Embryonic facial prominence (tissue), 1 donor: Measurements from ENCODE around the gene SPATA13.

Experiments
- DNase-seq: peaks from one replicate; pipeline ENCODE4 v3.0.0-alpha.2; 2016; ENCODE audit errors: extremely low spot score

SPATA13 gene

DNA sequence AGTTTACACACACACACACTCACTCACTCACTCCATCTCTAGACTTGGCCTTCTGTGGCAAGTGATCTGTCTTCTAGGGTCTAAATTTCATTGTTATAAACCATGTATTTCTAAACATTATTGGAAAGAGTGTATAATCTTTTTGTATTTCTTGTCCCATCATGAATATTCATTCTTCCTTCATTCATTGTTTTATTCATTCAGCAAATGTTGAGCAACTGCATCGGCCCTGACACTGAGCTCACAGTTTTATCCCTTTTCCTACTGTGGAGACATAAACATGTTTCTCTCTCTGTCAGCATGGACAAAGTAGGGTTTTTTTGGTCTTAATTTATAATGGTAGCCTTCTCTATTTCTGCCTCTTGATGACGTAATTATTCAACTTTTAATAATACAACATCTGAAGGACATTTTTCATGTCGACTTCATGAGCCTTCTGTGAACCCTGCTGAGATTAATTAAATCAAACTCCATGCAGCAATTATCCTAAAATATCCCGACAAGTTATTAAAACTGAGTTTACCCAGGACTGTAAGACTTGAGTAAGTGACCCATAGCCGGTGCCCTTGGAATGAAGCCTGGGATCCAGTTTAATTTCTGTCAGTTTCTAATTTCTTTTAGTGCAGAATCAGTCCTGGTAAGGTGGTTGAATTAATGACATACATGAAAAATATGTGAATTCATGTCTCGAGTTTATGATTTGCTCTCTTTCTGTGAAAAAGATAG lies 7.3 kb downstream of the SPATA13 start:
- DNase-seq, result no peak

DNA sequence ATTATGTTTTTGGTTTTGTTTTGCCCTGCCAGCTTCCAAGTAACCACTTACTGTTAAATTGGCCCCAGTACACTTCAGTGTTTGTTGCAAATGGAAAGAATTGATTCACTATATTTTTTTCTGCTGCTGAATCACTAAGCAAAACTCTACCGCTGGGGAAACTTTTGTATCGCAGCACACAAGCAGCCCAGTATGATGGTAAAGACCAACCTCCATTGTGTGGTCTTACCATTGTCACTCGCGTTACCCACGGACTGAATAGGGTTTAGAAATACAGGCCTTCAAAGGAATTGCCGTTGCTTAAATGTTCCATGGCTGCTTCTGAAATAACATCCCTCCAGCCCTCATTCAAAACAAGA lies 7.9 kb downstream of the SPATA13 start:
- no peak for DNase-seq

DNA sequence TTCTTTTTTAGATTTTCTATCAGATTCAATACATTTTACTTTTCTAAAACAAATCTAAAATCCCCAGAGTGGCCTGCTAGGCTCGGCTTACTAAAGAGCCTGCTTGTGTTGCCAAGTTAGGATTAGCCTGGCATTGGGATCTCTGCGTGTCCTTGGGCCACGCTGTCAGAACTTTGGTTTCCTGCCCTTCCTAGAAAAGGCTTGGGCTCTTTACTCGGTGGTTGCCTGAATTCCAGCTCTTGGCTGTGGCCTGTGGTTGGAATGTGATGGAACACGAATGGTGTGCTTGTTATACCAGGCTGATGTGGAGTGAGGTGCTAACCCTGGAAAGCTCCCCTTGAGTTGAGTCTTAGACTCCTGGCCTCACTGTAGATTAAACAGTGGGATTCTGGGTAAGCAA lies 8.5 kb downstream of the SPATA13 start:
- no peak for DNase-seq

DNA sequence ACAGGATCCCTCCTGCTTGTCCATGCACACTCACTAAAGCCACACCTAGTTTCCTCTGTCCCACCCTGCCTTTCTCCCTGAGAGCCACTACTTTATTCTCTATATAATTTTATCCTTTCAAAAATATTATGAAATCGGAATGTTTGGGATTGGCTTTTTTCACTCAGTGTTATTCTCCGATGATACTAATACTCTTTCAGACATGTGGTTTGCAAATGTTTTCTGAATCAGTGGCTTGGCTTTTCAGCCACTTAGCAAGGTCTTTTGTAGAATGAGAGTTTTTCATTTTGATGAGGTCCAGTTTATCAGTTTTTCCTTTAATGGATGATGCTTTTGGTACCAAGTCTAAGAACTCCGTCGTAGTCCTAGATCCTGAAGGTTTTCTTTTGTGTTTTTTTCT lies 11.6 kb downstream of the SPATA13 start:
- no peak for DNase-seq

- no peak for DNase-seq
These were observed 13.3 kb downstream of the SPATA13 start for GRCh38 chr13:24173795-24174194.

DNA sequence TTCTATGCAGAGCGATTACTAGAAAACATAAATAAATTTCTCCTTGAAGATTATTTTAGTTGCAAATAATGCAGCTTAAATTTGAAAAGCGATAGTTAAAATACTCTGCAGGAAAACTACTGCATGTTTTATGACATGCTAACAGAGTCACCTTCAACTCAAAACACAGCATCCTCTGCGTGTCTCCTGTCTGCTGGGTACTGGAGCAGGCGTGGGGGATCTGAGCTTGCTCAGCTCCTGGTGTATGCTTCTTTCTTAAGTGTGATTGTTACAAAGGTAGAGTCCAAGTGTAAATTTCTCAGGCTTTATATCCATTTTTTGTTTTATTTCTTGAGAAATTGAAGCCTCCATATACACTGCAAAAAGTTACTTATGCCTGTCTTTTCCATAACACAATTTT lies 15.3 kb downstream of the SPATA13 start:
- DNase-seq, result no peak

DNA sequence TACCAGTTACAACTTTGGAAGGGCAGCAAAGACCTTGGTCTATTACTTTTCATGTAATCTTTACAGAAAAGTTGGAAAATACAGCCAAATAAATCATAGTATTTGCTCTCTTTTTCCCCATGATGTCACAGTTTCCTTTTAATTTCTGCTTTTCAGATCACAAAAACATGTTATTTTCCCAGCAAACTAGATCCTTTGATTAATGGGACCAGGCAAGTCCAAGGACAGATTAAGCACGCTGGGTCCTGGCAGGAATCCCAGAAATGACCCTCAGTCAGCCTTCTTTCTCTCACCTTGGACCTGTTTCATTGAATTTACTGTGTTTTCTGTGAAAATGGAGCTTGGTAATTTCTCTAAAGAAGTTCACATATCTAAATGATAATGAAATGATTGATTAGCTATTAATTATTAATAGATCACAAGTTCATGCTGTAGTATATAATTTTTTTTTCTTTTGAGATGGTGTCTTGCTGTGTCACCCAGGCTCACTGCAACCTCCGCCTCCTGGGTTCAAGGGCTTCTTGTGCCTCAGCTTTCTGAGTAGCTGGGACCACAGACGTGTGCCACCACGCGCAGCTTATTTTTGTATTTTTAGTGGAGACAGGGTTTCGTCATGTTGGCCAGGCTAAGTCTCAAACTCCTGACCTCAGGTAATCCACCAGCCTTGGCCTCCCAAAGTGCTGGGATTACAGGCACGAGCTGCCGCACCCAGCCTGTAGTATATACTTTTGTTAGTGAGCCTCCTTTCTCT lies 16.0 kb downstream of the SPATA13 start:
- DNase-seq, result no peak

DNA sequence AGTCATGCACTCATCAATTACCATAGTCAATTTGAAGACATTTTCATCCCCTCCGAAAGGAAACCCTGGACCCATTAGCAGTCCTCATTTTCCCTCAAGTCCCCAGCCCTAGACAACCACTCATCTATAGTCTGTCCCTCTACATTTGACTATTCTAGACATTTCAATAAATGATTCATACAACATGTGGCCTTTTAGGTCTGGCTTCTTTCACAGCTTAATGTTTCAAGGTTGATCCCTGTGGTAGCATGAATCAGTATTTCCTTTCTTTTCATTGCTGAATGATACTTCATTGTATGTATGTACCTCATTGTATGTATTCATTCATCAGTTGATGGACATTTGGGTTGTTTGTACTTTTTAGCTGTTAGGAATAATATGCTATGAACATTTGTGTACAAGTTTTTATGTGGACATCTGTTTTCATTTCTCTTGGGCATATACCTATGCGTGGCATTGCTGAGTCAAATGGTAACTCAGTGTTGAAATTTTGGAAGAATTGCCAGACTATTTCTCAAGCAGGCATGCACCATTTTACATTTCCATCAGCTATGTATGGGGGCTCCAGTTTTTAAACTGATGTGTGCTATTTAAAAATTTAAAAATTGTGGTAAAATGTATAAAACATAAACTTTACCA lies 18.4 kb downstream of the SPATA13 start:
- DNase-seq, result no peak

GRCh38 chr13:24179486-24179850 lies 18.9 kb downstream of the SPATA13 start:
- no peak for DNase-seq

DNA sequence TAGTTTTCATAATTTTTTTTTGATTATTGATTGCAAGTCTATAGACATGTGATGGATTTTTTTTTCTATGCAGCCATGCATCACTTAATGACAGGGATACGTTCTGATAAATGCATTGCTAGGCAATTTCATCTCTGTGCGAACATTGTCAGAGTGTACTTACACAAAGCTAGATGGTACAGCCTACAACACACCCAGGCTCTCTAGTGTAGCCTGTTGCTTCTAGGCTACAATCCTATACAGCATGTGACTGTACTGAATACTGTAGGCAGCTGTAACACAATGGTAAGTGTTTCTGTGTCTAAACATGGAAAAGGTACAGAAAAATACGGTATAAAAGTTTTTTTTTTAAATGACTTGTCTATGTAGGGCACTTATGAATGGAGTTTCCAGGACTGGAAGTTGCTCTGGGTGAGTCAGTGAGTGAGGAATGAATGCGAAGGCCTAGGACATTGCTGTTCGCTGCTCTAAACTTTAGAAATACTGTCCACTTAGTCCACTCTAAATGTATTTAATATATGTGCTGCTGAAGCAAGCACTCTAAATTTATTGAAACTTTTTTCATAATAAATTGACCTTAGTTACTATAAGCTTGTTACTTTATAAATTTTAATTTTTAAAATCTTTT lies 20.3 kb downstream of the SPATA13 start:
- no peak for DNase-seq

GRCh38 chr13:24181991-24182702 lies 21.6 kb downstream of the SPATA13 start:
- DNase-seq, result no peak

- no peak for DNase-seq
These were observed 22.2 kb downstream of the SPATA13 start for GRCh38 chr13:24182703-24183081.

GRCh38 chr13:24183741-24184182 lies 23.2 kb downstream of the SPATA13 start:
- DNase-seq, result no peak

DNA sequence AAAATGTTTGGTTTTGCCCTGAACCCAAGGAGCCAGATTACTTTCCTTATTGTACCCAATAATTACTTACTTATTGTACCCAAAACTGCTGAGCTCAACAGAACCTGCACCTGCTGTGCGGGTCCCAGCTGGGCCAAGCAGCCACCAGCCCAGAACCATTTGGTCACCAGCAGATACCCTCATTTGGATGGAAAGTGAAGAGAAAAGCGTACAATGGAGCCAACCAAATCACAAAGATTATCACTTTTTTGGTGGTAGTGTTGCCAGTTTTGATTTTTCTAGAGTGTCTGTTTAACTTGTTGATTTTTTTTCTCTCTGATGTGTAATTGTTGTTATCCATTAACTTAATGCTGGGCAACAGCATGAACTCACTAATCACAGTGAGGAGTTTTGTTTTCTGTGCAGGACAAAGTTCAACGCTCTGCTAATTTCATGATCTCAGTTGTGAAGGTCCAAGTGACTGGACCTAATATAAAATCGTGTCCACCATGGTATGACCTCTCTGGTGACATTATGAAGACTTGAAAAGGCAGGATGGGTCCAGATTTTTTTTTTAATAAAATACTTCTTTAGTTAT lies 23.8 kb downstream of the SPATA13 start:
- no peak for DNase-seq

DNA sequence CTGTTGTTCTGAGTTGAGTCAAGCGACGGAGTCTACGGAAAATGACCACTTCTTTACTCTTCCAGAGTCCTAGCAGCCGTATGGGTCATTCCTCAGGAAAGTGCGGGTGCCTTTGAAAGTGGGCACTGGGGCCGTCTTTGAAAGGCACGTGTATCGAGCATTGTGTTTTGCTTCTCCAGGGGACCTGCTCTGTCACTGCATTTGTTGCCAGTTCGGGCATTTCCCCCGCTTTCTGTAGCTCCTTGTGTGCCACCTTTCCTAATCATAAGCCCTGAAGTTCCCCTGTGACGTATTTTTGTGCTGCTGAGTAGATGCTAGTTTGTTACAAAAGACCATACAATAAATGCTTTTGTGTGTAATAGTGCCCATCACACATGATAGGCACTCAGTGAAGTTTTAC lies 24.4 kb downstream of the SPATA13 start:
- no peak for DNase-seq

DNA sequence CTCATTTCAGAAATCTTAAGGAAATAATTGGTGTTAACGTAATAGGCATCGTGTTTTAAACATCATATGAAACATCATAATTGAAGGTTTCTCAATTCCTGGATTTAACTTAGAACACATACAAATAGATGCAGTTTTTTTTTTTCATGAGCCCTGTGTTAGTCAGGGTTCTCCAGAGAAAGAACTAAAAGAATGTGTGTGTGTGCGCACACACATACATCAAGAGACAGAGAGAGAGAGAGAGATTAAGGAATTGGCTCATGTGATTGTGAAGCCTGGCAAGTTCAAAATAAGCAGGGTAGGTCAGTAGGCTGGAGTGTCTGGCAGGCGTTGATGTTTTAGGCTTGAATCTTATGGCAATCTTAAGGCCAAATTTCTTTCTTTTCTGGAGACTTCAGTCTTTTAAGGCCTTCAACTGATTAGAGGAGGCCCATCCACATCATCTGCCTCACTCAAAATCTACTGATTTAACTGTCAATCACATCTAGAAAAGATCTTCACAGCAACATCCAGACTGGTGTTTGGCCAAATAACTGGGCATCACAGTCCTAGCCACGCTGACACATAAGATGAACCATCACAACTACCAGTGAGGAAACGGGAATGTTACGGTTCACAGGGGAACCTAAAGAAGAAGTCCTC lies 25.2 kb downstream of the SPATA13 start:
- DNase-seq, result no peak

DNA sequence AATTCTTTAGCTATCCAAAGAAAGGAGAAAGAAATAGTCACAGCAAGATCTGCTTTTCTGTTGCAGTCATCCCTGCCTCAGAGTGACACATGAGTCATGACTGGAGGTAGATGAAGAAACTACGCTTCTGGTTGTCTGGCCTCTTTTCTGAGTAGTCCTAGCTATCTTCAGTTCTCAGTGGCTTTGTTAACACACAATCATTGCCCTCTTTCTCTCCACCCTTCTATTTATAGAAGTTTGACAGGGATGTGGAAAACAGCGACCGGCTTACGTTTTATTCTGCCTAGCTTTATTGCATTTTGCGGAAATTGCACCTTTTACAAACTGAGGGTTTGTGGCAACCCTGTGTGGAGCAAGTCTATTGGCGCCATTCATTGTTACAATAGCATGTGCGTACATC lies 26.7 kb downstream of the SPATA13 start:
- no peak for DNase-seq

GRCh38 chr13:24192057-24192810 lies 31.7 kb downstream of the SPATA13 start:
- DNase-seq, result no peak

- DNase-seq, result no peak
These were observed 32.3 kb downstream of the SPATA13 start for GRCh38 chr13:24192811-24193162.

DNA sequence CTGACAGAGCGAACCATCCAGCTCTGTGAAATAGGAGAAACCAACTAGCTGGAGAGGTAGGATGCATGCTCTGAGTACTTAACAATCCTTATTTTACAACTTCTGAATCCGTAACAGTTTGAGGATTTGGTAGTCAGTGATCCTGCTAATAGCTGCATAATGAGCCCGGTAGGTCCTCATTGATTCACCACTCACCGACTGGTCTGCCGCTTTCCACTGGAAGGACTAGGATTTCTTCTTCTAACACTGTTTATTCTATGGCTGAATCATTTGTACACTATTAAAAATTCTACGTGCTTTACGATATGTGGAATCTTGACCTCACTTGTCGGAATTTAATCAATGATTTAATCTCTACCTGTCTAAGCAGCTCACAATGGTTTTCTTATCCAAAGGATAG lies 33.9 kb downstream of the SPATA13 start:
- DNase-seq, result no peak
